ENCODE results near the gene CECR2. TPM values are rescaled to one million over a fixed set of nuclear protein-coding genes. Genes with fewer than 3 reads are reported as not detected.

The CECR2 gene
- total RNA-seq, 1 experiment from 2014 or later: 154 TPM

GRCh38 chr22:17371448-17371847 lies 2.2 kb downstream of the CECR2 start:
- H3K4me2 ChIP-seq (ENCODE audit: insufficient read depth, insufficient read length, low read length): peak overlapping the region; percentile 91
- peaks cover 49 to 63% of the 10 kb centered on the region in 2 experiments for H3K4me1 Mint-ChIP-seq

More at GRCh38 chr22:17371448-17371847, 2.2 kb downstream of the CECR2 start:
- no peak overlapping the region for H2BK120ac ChIP-seq (ENCODE audit: low read depth, low read length, poor library complexity, severe bottlenecking)
- peak overlapping the region; percentile 83 to 90 for H3K4me3 Mint-ChIP-seq
- no peak overlapping the region for H3K56ac ChIP-seq (ENCODE audit: insufficient read length, low read depth, low read length)
- H2BK5ac ChIP-seq (ENCODE audit: insufficient read length, low read length): no peak overlapping the region
- no peak for DNase-seq
- H3K27me3 Mint-ChIP-seq (ENCODE audit: low read depth): no peaks in the 10 kb centered on the region
- H3K9me3 Mint-ChIP-seq: no peaks in the 10 kb centered on the region; a peak in 1 of 5 replicates
- TF ChIP-seq CTCF (conservative IDR thresholded peaks at IDR 0.05): no peak
- no peak overlapping the region for H3K18ac ChIP-seq (ENCODE audit: insufficient read length, low read depth, low read length)
- H3K27me3 ChIP-seq (ENCODE audit: insufficient read depth, low read length): no peaks in the 10 kb centered on the region
- H3K79me2 ChIP-seq (ENCODE audit: insufficient read depth, low read length): peaks cover 55% of the 10 kb centered on the region
- no peak overlapping the region for H2BK12ac ChIP-seq (ENCODE audit: insufficient read length, low read depth, low read length)
- H4K91ac ChIP-seq (ENCODE audit: insufficient read length, low read depth, low read length): no peak overlapping the region
- no peak overlapping the region for H3K14ac ChIP-seq (ENCODE audit: insufficient read depth, low read length)
- no peak overlapping the region for H3K4ac ChIP-seq (ENCODE audit: low read depth, low read length)
- no peak overlapping the region for H2BK15ac ChIP-seq (ENCODE audit: low read depth, low read length)
- no peak overlapping the region for H2AK5ac ChIP-seq (ENCODE audit: insufficient read length, low read length)
- no peaks in the 10 kb centered on the region for H3K9me3 ChIP-seq (ENCODE audit: control insufficient read depth, low read depth, low read length)
- peak overlapping the region; percentile 96 for H3K9ac ChIP-seq (ENCODE audit: extremely low read depth, insufficient read length, low read length)
- peaks cover 2% of the 10 kb centered on the region for H3K79me1 ChIP-seq (ENCODE audit: insufficient read depth, low read depth, low read length, poor library complexity, severe bottlenecking)
- no peaks in the 10 kb centered on the region for H4K20me1 ChIP-seq (ENCODE audit: control insufficient read depth, insufficient read depth, insufficient read length)
- H2BK20ac ChIP-seq (ENCODE audit: low read depth, low read length, poor library complexity, severe bottlenecking): no peak overlapping the region
- no CpG with 5 or more reads among the region's 5 CpGs for WGBS (ENCODE audit: extremely low coverage, insufficient read length, low lambda C conversion rate)
- peaks cover 0 to 5% (median 5%) of the 10 kb centered on the region in 3 experiments; a peak in 2 of 7 replicates for H3K36me3 Mint-ChIP-seq (ENCODE audit: insufficient read depth in 1 of 3, low read depth in 3 of 3)
- no peak overlapping the region for H4K8ac ChIP-seq (replicated peaks; ENCODE audit: insufficient read length, low read depth, low read length)
- no peak overlapping the region for H4K5ac ChIP-seq (ENCODE audit: insufficient read length, low read depth, low read length)
- H2AFZ ChIP-seq (ENCODE audit: low read length): no peak overlapping the region
- peak overlapping the region in 1 of 3 experiments; percentile 84; a peak in 1 of 7 replicates for H3K27ac Mint-ChIP-seq
- peaks cover 22% of the 10 kb centered on the region for H3K23me2 ChIP-seq (ENCODE audit: insufficient read length, low read depth, low read length, poor library complexity, severe bottlenecking)
- no peak overlapping the region for H3K23ac ChIP-seq (ENCODE audit: insufficient read length, low read depth, low read length)
- peaks cover 13% of the 10 kb centered on the region; the same call in 1 of the 2 replicates for H3K4me1 ChIP-seq (ENCODE audit: insufficient read depth, low read length)
- H3T11ph ChIP-seq (ENCODE audit: low read length): no peak overlapping the region
- no peak overlapping the region for H3K27ac ChIP-seq (ENCODE audit: insufficient read length, low read depth, low read length)
